Hepatic stellate cell (primary cell): ENCODE data around the gene CAV1.
A peak's percentile ranks its signal among the peaks of the same experiment; 100 is the strongest.

ENCODE experiments used
- DNase-seq: peaks from one replicate; pipeline ENCODE4 v3.0.0; 2011; ENCODE audit warnings: low spot score

CAV1 gene

GRCh38 chr7:116530107-116530820 is 5.4 kb downstream of the CAV1 start:
- no peak for DNase-seq

- DNase-seq: no peak
Observed at GRCh38 chr7:116532102-116532688, 7.4 kb downstream of the CAV1 start.

GRCh38 chr7:116534790-116535189 is 10.0 kb downstream of the CAV1 start:
- no peak for DNase-seq

- no peak for DNase-seq
Observed at GRCh38 chr7:116535416-116535815, 10.6 kb downstream of the CAV1 start.

GRCh38 chr7:116538138-116538537 is 13.3 kb downstream of the CAV1 start:
- no peak for DNase-seq

- DNase-seq: no peak
Observed at GRCh38 chr7:116539879-116540278, 15.0 kb downstream of the CAV1 start.

GRCh38 chr7:116540743-116541142 is 15.9 kb downstream of the CAV1 start:
- DNase-seq: no peak

GRCh38 chr7:116541951-116542350 is 17.1 kb downstream of the CAV1 start:
- DNase-seq: no peak

- peak; percentile 32 for DNase-seq
Observed at GRCh38 chr7:116542618-116543017, 17.8 kb downstream of the CAV1 start.

GRCh38 chr7:116543664-116544063 is 18.8 kb downstream of the CAV1 start:
- DNase-seq: peak; percentile 19

GRCh38 chr7:116544487-116544886 is 19.7 kb downstream of the CAV1 start:
- no peak for DNase-seq

GRCh38 chr7:116545411-116545993 is 20.7 kb downstream of the CAV1 start:
- no peak for DNase-seq

GRCh38 chr7:116546054-116546453 is 21.2 kb downstream of the CAV1 start:
- DNase-seq: no peak

- DNase-seq: no peak
Observed at GRCh38 chr7:116546916-116547315, 22.1 kb downstream of the CAV1 start.

GRCh38 chr7:116547347-116547746 is 22.5 kb downstream of the CAV1 start:
- DNase-seq: peak; percentile 57

- no peak for DNase-seq
Observed at GRCh38 chr7:116548506-116548905, 23.7 kb downstream of the CAV1 start.

- no peak for DNase-seq
Observed at GRCh38 chr7:116549370-116549769, 24.5 kb downstream of the CAV1 start.

- DNase-seq: no peak
Observed at GRCh38 chr7:116551692-116552091, 26.9 kb downstream of the CAV1 start.

- no peak for DNase-seq
Observed at GRCh38 chr7:116552602-116553001, 27.8 kb downstream of the CAV1 start.

GRCh38 chr7:116553168-116553964 is 28.5 kb downstream of the CAV1 start:
- DNase-seq: no peak

GRCh38 chr7:116554436-116554835 is 29.6 kb downstream of the CAV1 start:
- no peak for DNase-seq

- no peak for DNase-seq
Observed at GRCh38 chr7:116554911-116555310, 30.1 kb downstream of the CAV1 start.

- no peak for DNase-seq
Observed at GRCh38 chr7:116557066-116557585, 32.3 kb downstream of the CAV1 start.
